ENCODE results near the gene SETBP1. TPM values are rescaled to one million over a fixed set of nuclear protein-coding genes. Genes with fewer than 3 reads are reported as not detected.

SETBP1 gene
- total RNA-seq, 4 donors from 2014 or later = 26.2 to 40.8 (median 33.6) TPM

DNA sequence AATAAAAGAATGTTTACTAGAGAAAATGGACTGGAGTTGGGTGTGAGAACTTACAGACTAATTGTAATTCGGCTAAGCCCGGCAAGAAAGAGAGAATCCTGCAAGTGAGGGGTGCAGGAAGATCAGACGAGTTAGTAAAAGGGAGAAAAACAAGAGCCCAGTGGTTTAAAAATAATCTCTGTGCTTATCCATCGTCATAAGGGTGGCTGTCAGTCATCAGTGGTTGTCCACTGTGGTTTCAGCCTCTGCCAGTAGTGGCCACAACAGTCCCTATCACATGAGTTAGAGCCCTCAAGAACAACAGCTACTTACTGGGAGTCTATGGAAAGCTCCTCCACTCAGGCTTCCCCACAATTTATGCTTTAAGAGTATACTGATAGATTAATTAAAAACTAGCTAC lies 239.8 kb downstream of the SETBP1 start:
- peaks cover 0 to 29% (median 7%) of the 10 kb centered on the region in 4 donors for H3K4me1 ChIP-seq
- no peaks in the 10 kb centered on the region for H3K9me3 ChIP-seq
- H3K27ac ChIP-seq = no peak overlapping the region
- H3K4me3 ChIP-seq = no peak overlapping the region
- H3K27me3 ChIP-seq = no peaks in the 10 kb centered on the region
- H3K36me3 ChIP-seq = no peaks in the 10 kb centered on the region
- no peak for DNase-seq (ENCODE audit: low spot score in 2 of 2)
- WGBS, 2 donors = 76 to 84% methylated on average over 4 of the region's 4 CpGs
- TF ChIP-seq POLR2A (IDR thresholded peaks at IDR 0.05) (no peak), EP300 (IDR thresholded peaks at IDR 0.05) (no peak)
- TF ChIP-seq, protein P1, sequence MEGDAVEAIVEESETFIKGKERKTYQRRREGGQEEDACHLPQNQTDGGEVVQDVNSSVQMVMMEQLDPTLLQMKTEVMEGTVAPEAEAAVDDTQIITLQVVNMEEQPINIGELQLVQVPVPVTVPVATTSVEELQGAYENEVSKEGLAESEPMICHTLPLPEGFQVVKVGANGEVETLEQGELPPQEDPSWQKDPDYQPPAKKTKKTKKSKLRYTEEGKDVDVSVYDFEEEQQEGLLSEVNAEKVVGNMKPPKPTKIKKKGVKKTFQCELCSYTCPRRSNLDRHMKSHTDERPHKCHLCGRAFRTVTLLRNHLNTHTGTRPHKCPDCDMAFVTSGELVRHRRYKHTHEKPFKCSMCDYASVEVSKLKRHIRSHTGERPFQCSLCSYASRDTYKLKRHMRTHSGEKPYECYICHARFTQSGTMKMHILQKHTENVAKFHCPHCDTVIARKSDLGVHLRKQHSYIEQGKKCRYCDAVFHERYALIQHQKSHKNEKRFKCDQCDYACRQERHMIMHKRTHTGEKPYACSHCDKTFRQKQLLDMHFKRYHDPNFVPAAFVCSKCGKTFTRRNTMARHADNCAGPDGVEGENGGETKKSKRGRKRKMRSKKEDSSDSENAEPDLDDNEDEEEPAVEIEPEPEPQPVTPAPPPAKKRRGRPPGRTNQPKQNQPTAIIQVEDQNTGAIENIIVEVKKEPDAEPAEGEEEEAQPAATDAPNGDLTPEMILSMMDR (IDR thresholded peaks at IDR 0.05) = no peak

DNA sequence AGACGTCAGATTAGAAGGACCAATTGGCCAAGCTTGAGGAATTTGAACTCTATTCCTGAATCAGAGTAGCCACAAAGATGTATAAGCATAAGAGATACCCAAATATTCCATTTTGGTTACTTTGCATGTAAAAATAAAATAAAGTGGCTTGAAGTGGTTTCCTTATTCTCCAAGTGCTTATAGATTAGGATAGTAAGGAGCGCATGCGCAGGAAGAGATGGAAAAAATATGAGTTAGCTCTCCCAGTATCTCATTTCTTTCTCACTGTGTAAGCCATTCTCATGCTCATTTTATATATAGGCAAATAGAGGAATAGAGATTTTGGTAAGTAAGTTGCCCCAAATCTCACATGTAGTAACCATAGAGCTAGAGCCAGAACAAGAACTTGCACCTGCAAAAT lies 241.3 kb downstream of the SETBP1 start:
- TF ChIP-seq POLR2A (IDR thresholded peaks at IDR 0.05) = no peak
- TF ChIP-seq, protein P1 (IDR thresholded peaks at IDR 0.05) = no peak
- no peak for TF ChIP-seq EP300 (IDR thresholded peaks at IDR 0.05)
- no peaks in the 10 kb centered on the region for H3K27me3 ChIP-seq
- WGBS, 2 donors = 92 to 95% methylated on average over 3 of the region's 3 CpGs
- no peak for DNase-seq (ENCODE audit: low spot score in 2 of 2)
- peaks cover 0 to 21% (median 7%) of the 10 kb centered on the region in 4 donors for H3K4me1 ChIP-seq
- H3K27ac ChIP-seq = no peak overlapping the region
- H3K36me3 ChIP-seq = no peaks in the 10 kb centered on the region
- H3K4me3 ChIP-seq = no peak overlapping the region
- H3K9me3 ChIP-seq = no peaks in the 10 kb centered on the region

DNA sequence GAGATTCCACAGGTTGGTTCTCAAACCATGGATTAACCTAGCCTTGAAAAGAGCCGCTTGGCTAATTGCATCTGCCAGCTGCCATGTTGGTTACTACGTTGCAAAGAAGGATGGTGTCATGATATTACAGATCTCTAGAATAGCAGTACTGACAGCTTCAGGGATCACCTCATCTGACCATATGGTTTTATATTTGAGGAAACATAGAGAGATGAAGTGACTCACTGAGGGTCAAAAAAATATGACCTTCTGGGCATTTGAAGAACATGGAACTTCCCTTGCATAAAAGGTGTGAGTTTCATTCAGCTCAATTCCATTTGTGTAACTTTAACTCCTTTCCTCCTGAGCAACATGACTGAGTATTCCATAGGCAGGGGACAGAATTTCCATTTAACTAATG lies 242.3 kb downstream of the SETBP1 start:
- TF ChIP-seq, protein P1 (IDR thresholded peaks at IDR 0.05) = no peak
- TF ChIP-seq EP300 (IDR thresholded peaks at IDR 0.05) (no peak), POLR2A (IDR thresholded peaks at IDR 0.05) (no peak)
- H3K9me3 ChIP-seq = no peaks in the 10 kb centered on the region
- no peak overlapping the region for H3K27ac ChIP-seq
- H3K4me1 ChIP-seq = peaks cover 0 to 11% (median under 1%) of the 10 kb centered on the region in 4 donors
- no peak overlapping the region for H3K4me3 ChIP-seq
- DNase-seq (ENCODE audit: low spot score in 2 of 2) = no peak
- no peaks in the 10 kb centered on the region for H3K27me3 ChIP-seq
- WGBS, 2 donors = 93 to 94% methylated on average over 2 of the region's 2 CpGs
- H3K36me3 ChIP-seq = no peaks in the 10 kb centered on the region

DNA sequence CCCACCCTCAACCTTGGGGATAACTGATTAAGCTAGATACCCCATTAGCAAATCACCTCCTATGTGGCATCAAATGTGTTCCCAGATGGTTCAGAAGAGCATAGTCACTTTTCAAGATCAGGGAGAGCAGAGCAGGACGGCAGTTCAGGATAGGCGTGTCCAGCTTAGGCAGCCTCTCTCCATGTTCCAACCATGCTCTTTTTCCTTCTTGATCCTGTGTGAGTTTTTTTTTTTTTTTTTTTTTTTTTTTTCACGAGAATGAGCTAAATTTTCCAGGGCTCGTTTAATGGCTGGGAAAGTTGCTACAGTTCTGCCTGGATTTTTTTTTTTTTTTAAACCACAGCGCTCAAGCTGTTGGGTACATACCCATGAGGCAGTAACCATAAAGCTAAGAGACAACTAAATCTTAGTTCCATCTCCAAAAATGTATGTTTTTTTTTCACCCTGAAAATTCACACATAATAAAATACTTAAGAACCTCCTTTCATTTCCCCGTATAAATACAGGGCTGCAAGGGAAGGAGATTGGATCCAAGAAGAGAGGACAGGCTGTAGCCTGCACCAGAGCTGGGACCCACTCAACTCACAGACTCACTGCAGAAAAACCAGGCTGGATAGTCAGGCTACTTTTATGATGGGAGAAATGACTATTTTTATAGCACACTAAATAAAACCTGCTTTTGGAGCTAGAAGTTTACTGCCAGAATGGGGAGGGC lies 244.3 kb downstream of the SETBP1 start:
- no peaks in the 10 kb centered on the region for H3K36me3 ChIP-seq
- no peak overlapping the region for H3K27ac ChIP-seq
- WGBS, 2 donors = 37 to 41% methylated on average over 6 of the region's 6 CpGs
- no peaks in the 10 kb centered on the region for H3K27me3 ChIP-seq
- TF ChIP-seq POLR2A (IDR thresholded peaks at IDR 0.05) = no peak
- TF ChIP-seq, protein P1 (IDR thresholded peaks at IDR 0.05) = no peak
- TF ChIP-seq EP300 (IDR thresholded peaks at IDR 0.05) = no peak
- no peaks in the 10 kb centered on the region for H3K9me3 ChIP-seq
- DNase-seq (ENCODE audit: low spot score in 2 of 2) = no peak
- no peak overlapping the region for H3K4me3 ChIP-seq
- peaks cover 0 to 7% (median 0%) of the 10 kb centered on the region in 4 donors for H3K4me1 ChIP-seq

DNA sequence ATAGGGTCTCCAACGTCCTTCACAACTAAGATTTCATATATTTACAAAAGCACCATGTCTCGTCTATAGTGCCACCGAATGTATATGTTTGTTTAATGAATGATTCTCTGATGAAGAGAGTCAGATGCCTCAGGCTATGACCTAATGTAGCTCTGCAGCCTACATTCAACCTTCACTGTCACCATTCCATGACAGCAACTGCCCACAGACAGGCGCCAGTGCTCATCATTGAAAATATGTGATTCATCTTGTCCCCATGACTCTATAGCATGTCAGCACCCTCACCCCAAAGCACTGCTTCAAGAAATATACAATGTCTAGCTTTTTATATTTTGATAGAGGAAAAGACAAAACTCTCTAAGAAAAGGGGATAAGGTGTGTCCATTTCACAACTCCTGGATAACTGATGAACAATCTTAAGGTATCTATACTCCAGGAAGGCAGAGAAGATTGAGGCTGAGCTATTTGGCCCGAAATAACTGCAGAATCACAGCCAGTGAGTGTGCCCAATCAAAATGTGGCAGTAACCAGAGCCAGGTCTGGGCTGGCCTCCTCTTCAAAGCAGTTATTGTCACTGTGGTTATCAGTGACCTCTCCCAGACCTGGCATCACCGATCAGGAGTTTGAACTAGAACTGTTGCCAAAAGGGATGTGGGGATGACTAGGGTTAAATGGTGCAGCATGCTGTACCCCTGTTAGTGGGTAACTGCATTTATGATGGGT lies 246.6 kb downstream of the SETBP1 start:
- Histone ChIP-seq H3K4me3 (no peak overlapping the region), H3K4me1 (peaks cover 0 to 7% (median 0%) of the 10 kb centered on the region in 4 donors), H3K27me3 (no peaks in the 10 kb centered on the region), H3K27ac (no peak overlapping the region), H3K9me3 (peaks cover 0 to 10% (median 0%) of the 10 kb centered on the region in 4 donors), H3K36me3 (no peaks in the 10 kb centered on the region)
- DNase-seq (ENCODE audit: low spot score in 2 of 2) = no peak
- TF ChIP-seq, protein P1 (IDR thresholded peaks at IDR 0.05) = no peak
- TF ChIP-seq EP300 (IDR thresholded peaks at IDR 0.05) = no peak
- no peak for TF ChIP-seq POLR2A (IDR thresholded peaks at IDR 0.05)
- WGBS, 2 donors = 76 to 79% methylated on average over 6 of the region's 6 CpGs
